Renal cortical epithelial cell (primary cell): ENCODE data around the gene PIF1. TPM values are rescaled to one million over a fixed set of nuclear protein-coding genes. Genes with fewer than 3 reads are reported as not detected.

Source experiments
- DNase-seq: peaks from one replicate; pipeline ENCODE4 v3.0.0-alpha.2; 2011; ENCODE audit warnings: low read depth
- total RNA-seq: library from RNA; depleted of rRNA; stranded (reverse); fragments of >200 nt; gene quantifications from 2 replicates; pipeline ENCODE4 v1.2.3, GENCODE V29; 2014

The PIF1 gene
- total RNA-seq, 1 donor from 2014 or later = 0.60 TPM

- DNase-seq = no peak
These were observed 49.7 kb downstream of the PIF1 start, which contains the start of gene RBPMS2 for GRCh38 chr15:64775551-64776401. Gene RBPMS2, minus strand, starts transcription at chr15:64775589. Its CDS starts 270 bp downstream, at chr15:64775319.

GRCh38 chr15:64774629-64775493, 50.6 kb downstream of the PIF1 start:
- DNase-seq = no peak

- no peak for DNase-seq
These were observed 51.3 kb downstream of the PIF1 start for GRCh38 chr15:64774037-64774628.

GRCh38 chr15:64773606-64774005, 51.8 kb downstream of the PIF1 start:
- DNase-seq = no peak

- DNase-seq = no peak
These were observed 52.5 kb downstream of the PIF1 start for GRCh38 chr15:64772964-64773363.

- no peak for DNase-seq
These were observed 53.0 kb downstream of the PIF1 start for GRCh38 chr15:64772488-64772887.

- DNase-seq = no peak
These were observed 54.8 kb downstream of the PIF1 start for GRCh38 chr15:64770626-64771025.

- DNase-seq = no peak
These were observed 58.2 kb downstream of the PIF1 start for GRCh38 chr15:64767203-64767602.

- DNase-seq = no peak
These were observed 59.4 kb downstream of the PIF1 start for GRCh38 chr15:64766058-64766457.

Other genes with a start within 250 kb of the PIF1 start
- gene RBPMS2, start 50.1 kb downstream of the PIF1 start, total RNA-seq = 0.05 TPM in 1 of 2 replicates, not detected in the other
- 8.7 and 11.9 TPM in 2 replicates for gene PLEKHO2, start 16.3 kb upstream of the PIF1 start, total RNA-seq
- gene ANKDD1A, start 86.3 kb upstream of the PIF1 start, total RNA-seq = 0.35 and 1.1 TPM in 2 replicates
- gene SPG21, start 164.3 kb upstream of the PIF1 start, total RNA-seq = 59.7 and 95.5 TPM in 2 replicates
- 22.6 and 33.7 TPM in 2 replicates for gene MTFMT, start 204.0 kb upstream of the PIF1 start, total RNA-seq
- 0.15 TPM in 1 of 2 replicates, not detected in the other for gene SLC51B, start 219.7 kb upstream of the PIF1 start, total RNA-seq
- gene RASL12, start 242.3 kb upstream of the PIF1 start, total RNA-seq = not detected in 2 replicates